Measurements from ENCODE around the gene BIN2.

Gene BIN2

GRCh38 chr12:51368640-51369517 is 44.9 kb upstream of the BIN2 start:
- DNase-seq (ENCODE audit: low read depth in 2 of 2): peak; percentile 61 to 67
- no peak for TF ChIP-seq CTCF (IDR thresholded peaks at IDR 0.05; ENCODE audit: low read depth, low read length)
- no peak overlapping the region for H3K4me3 ChIP-seq (replicated peaks in 1 of 2; ENCODE audit: low read depth in 2 of 2, low read length in 2 of 2)

- H3K4me3 ChIP-seq (replicated peaks in 1 of 2; ENCODE audit: low read depth in 2 of 2, low read length in 2 of 2): no peak overlapping the region
- no peak for DNase-seq (ENCODE audit: low read depth in 2 of 2)
- no peak for TF ChIP-seq CTCF (IDR thresholded peaks at IDR 0.05; ENCODE audit: low read depth, low read length)
Measured at GRCh38 chr12:51365276-51365675, 41.3 kb upstream of the BIN2 start.

GRCh38 chr12:51364001-51364400 is 40.0 kb upstream of the BIN2 start:
- no peak for TF ChIP-seq CTCF (IDR thresholded peaks at IDR 0.05; ENCODE audit: low read depth, low read length)
- DNase-seq (ENCODE audit: low read depth in 2 of 2): no peak
- H3K4me3 ChIP-seq (replicated peaks in 1 of 2; ENCODE audit: low read depth in 2 of 2, low read length in 2 of 2): no peak overlapping the region

GRCh38 chr12:51362747-51363342 is 38.9 kb upstream of the BIN2 start:
- H3K4me3 ChIP-seq (replicated peaks in 1 of 2; ENCODE audit: low read depth in 2 of 2, low read length in 2 of 2): no peak overlapping the region
- no peak for DNase-seq (ENCODE audit: low read depth in 2 of 2)
- TF ChIP-seq CTCF (IDR thresholded peaks at IDR 0.05; ENCODE audit: low read depth, low read length): no peak

GRCh38 chr12:51362307-51362706 is 38.3 kb upstream of the BIN2 start:
- H3K4me3 ChIP-seq (replicated peaks in 1 of 2; ENCODE audit: low read depth in 2 of 2, low read length in 2 of 2): no peak overlapping the region
- DNase-seq (ENCODE audit: low read depth in 2 of 2): no peak
- TF ChIP-seq CTCF (IDR thresholded peaks at IDR 0.05; ENCODE audit: low read depth, low read length): no peak

GRCh38 chr12:51361161-51362016 is 37.4 kb upstream of the BIN2 start:
- TF ChIP-seq CTCF (IDR thresholded peaks at IDR 0.05; ENCODE audit: low read depth, low read length): peak; percentile 11
- no peak for DNase-seq (ENCODE audit: low read depth in 2 of 2)
- H3K4me3 ChIP-seq (replicated peaks in 1 of 2; ENCODE audit: low read depth in 2 of 2, low read length in 2 of 2): no peak overlapping the region
